Mesenchymal stem cell (in vitro differentiated cells and primary cell): Measurements from ENCODE around the gene SLC48A1.

Experiments
- DNase-seq: peaks from one replicate; pipeline ENCODE4 v3.0.0-alpha.2; 2013
- H2AFZ ChIP-seq: one replicate; pipeline ENCODE4 v1.6.1; 2013; ENCODE audit warnings: low read depth, mild to moderate bottlenecking, control low read depth, inconsistent platforms, low read length, moderate library complexity
- H2AK5ac ChIP-seq: 2 replicates; pipeline ENCODE4 v1.6.1; 2013; ENCODE audit warnings: low read length, moderate library complexity, mild to moderate bottlenecking, inconsistent platforms; ENCODE audit not compliant: severe bottlenecking
- H2BK120ac ChIP-seq: one replicate; pipeline ENCODE4 v1.6.1; 2013; ENCODE audit warnings: low read depth, mild to moderate bottlenecking, inconsistent platforms, low read length, moderate library complexity
- H2BK12ac ChIP-seq, 2 experiments: one replicate each; pipeline ENCODE4 v1.6.1; 2013; ENCODE audit warnings: inconsistent platforms in 2 of 2, low read length in 2 of 2, mild to moderate bottlenecking in 2 of 2, moderate library complexity in 2 of 2, control low read depth in 1 of 2
- H2BK15ac ChIP-seq: one replicate; pipeline ENCODE4 v1.6.1; 2013; ENCODE audit warnings: mild to moderate bottlenecking, low read depth, inconsistent platforms; ENCODE audit not compliant: poor library complexity, severe bottlenecking
- H2BK5ac ChIP-seq: 2 replicates; pipeline ENCODE4 v1.6.1; 2013; ENCODE audit warnings: low read depth, mild to moderate bottlenecking, low read length, control low read depth, inconsistent platforms; ENCODE audit not compliant: poor library complexity, severe bottlenecking
- H3K14ac ChIP-seq, 2 experiments: one replicate each; pipeline ENCODE4 v1.6.1; 2013; ENCODE audit warnings: inconsistent platforms in 2 of 2, low read length in 2 of 2, control low read depth in 1 of 2, mild to moderate bottlenecking in 1 of 2, moderate library complexity in 1 of 2
- H3K18ac ChIP-seq, 2 experiments: one replicate each; pipeline ENCODE4 v1.6.1; 2013; ENCODE audit warnings: inconsistent platforms in 2 of 2, low read length in 2 of 2, control low read depth in 1 of 2, low read depth in 1 of 2, mild to moderate bottlenecking in 1 of 2
- H3K23ac ChIP-seq, 2 experiments: one replicate each; pipeline ENCODE4 v1.6.1; 2013; ENCODE audit warnings: inconsistent platforms in 2 of 2, low read length in 2 of 2, mild to moderate bottlenecking in 2 of 2, moderate library complexity in 2 of 2, control low read depth in 1 of 2
- H3K27ac ChIP-seq: 2 replicates; pipeline ENCODE4 v1.5.1; 2013; ENCODE audit warnings: mild to moderate bottlenecking, moderate library complexity, low read length, control low read depth, inconsistent platforms; ENCODE audit not compliant: poor library complexity, severe bottlenecking
- H3K27me3 ChIP-seq, 2 experiments: 2 replicates each; pipeline versions ENCODE4 v1.6.1 to v1.7.0; 2013; ENCODE audit warnings: low read length in 2 of 2, mild to moderate bottlenecking in 2 of 2, moderate library complexity in 2 of 2, control low read depth in 1 of 2, inconsistent platforms in 1 of 2; ENCODE audit not compliant: control insufficient read depth in 1 of 2, insufficient read depth in 1 of 2
- H3K36me3 ChIP-seq, 2 experiments: 2 replicates each; pipeline versions ENCODE4 v1.6.1 to v1.7.0; 2013; ENCODE audit warnings: low read length in 2 of 2, control low read depth in 1 of 2, inconsistent platforms in 1 of 2, low read depth in 1 of 2, mild to moderate bottlenecking in 1 of 2; ENCODE audit not compliant: insufficient read depth in 2 of 2, control insufficient read depth in 1 of 2
- H3K4ac ChIP-seq, 2 experiments: one replicate each; pipeline ENCODE4 v1.6.1; 2013; ENCODE audit warnings: inconsistent platforms in 2 of 2, low read length in 2 of 2, mild to moderate bottlenecking in 2 of 2, moderate library complexity in 2 of 2, control low read depth in 1 of 2, low read depth in 1 of 2
- H3K4me1 ChIP-seq: 2 replicates; pipeline ENCODE4 v1.6.1; 2013; ENCODE audit warnings: low read depth, low read length, control low read depth; ENCODE audit not compliant: control insufficient read depth, insufficient read depth
- H3K4me2 ChIP-seq: 2 replicates; pipeline ENCODE4 v1.6.1; 2013; ENCODE audit warnings: low read length, mild to moderate bottlenecking, inconsistent platforms; ENCODE audit not compliant: poor library complexity, severe bottlenecking
- H3K4me3 ChIP-seq, 2 experiments: 2 replicates each; pipeline versions ENCODE4 v1.5.1 to v1.7.0; 2013; ENCODE audit warnings: low read length in 2 of 2, mild to moderate bottlenecking in 2 of 2, control low read depth in 1 of 2, low read depth in 1 of 2; ENCODE audit not compliant: insufficient read depth in 1 of 2
- H3K79me1 ChIP-seq: replicated peaks from 2 replicates; pipeline ENCODE4 v1.6.1; 2013; ENCODE audit warnings: mild to moderate bottlenecking, control low read depth, low read length, inconsistent platforms; ENCODE audit not compliant: poor library complexity, severe bottlenecking
- H3K9ac ChIP-seq: 2 replicates; pipeline ENCODE4 v1.7.0; 2013; ENCODE audit warnings: mild to moderate bottlenecking, low read length, moderate library complexity
- H3K9me3 ChIP-seq: 2 replicates; pipeline ENCODE4 v1.7.0; 2013; ENCODE audit warnings: mild to moderate bottlenecking, low read length; ENCODE audit not compliant: control insufficient read depth
- H4K8ac ChIP-seq: one replicate; pipeline ENCODE4 v1.6.1; 2013; ENCODE audit warnings: inconsistent platforms, mild to moderate bottlenecking, low read length, moderate library complexity
- H4K91ac ChIP-seq: one replicate; pipeline ENCODE4 v1.6.1; 2013; ENCODE audit warnings: mild to moderate bottlenecking, low read length, inconsistent platforms
- WGBS: methylation state at CpG from one replicate; pipeline ENCODE4 v1.1.7; 2013; ENCODE audit warnings: mixed read lengths; 5-methylcytosine and 5-hydroxymethylcytosine counted together

Gene SLC48A1

GRCh38 chr12:47770086-47770726 lies 2.8 kb upstream of the SLC48A1 start:
- H3K14ac ChIP-seq: no peak overlapping the region
- WGBS: 88% methylated on average over 3 of the region's 3 CpGs
- H3K79me1 ChIP-seq: peaks cover 9% of the 10 kb centered on the region
- no peaks in the 10 kb centered on the region for H3K9me3 ChIP-seq
- H3K4me3 ChIP-seq: no peak overlapping the region
- no peak overlapping the region for H2BK15ac ChIP-seq
- H3K27ac ChIP-seq: no peak overlapping the region
- no peak overlapping the region for H3K4me2 ChIP-seq
- H2BK120ac ChIP-seq: no peak overlapping the region
- no peak overlapping the region for H4K8ac ChIP-seq
- H3K4ac ChIP-seq: no peak overlapping the region
- no peak overlapping the region for H2BK12ac ChIP-seq
- no peak overlapping the region for H3K9ac ChIP-seq
- H4K91ac ChIP-seq: no peak overlapping the region
- H3K4me1 ChIP-seq: peaks cover 41% of the 10 kb centered on the region
- H3K23ac ChIP-seq: no peak overlapping the region
- no peak overlapping the region for H2AFZ ChIP-seq
- no peak overlapping the region for H2BK5ac ChIP-seq
- no peak overlapping the region for H3K18ac ChIP-seq
- peak overlapping the region; percentile 49 for H2AK5ac ChIP-seq
- no peaks in the 10 kb centered on the region for H3K27me3 ChIP-seq
- H3K36me3 ChIP-seq: no peaks in the 10 kb centered on the region
- no peak for DNase-seq

- no peak overlapping the region for H3K9ac ChIP-seq
- no peak overlapping the region for H2BK120ac ChIP-seq
- no peak overlapping the region for H4K91ac ChIP-seq
- WGBS: no CpG with 5 or more reads among the region's 6 CpGs
- H3K4me1 ChIP-seq: peaks cover 42% of the 10 kb centered on the region
- H3K18ac ChIP-seq: no peak overlapping the region
- no peak overlapping the region for H2AK5ac ChIP-seq
- H3K79me1 ChIP-seq: peaks cover 11% of the 10 kb centered on the region
- H3K27ac ChIP-seq: no peak overlapping the region
- H3K27me3 ChIP-seq: no peaks in the 10 kb centered on the region
- no peak for DNase-seq
- H2BK5ac ChIP-seq: no peak overlapping the region
- H2BK12ac ChIP-seq: no peak overlapping the region
- H3K4me2 ChIP-seq: no peak overlapping the region
- no peak overlapping the region for H3K23ac ChIP-seq
- no peaks in the 10 kb centered on the region for H3K9me3 ChIP-seq
- H4K8ac ChIP-seq: no peak overlapping the region
- no peak overlapping the region for H2AFZ ChIP-seq
- no peak overlapping the region for H3K4ac ChIP-seq
- H2BK15ac ChIP-seq: no peak overlapping the region
- no peak overlapping the region for H3K4me3 ChIP-seq
- no peak overlapping the region for H3K14ac ChIP-seq
- H3K36me3 ChIP-seq: peaks cover 0 to 3% of the 10 kb centered on the region in 2 experiments
Measured at GRCh38 chr12:47771304-47771703, 1.7 kb upstream of the SLC48A1 start.

- H3K14ac ChIP-seq: no peak overlapping the region
- no peaks in the 10 kb centered on the region for H3K27me3 ChIP-seq
- no peak overlapping the region for H3K27ac ChIP-seq
- H3K4me3 ChIP-seq: peak overlapping the region in 1 of 2 experiments; percentile 76
- H4K8ac ChIP-seq: no peak overlapping the region
- no peak overlapping the region for H2BK5ac ChIP-seq
- H2AFZ ChIP-seq: no peak overlapping the region
- H4K91ac ChIP-seq: no peak overlapping the region
- H3K4ac ChIP-seq: no peak overlapping the region
- no peak for DNase-seq
- WGBS: 90% methylated on average over 11 of the region's 13 CpGs
- no peak overlapping the region for H3K4me2 ChIP-seq
- H3K9me3 ChIP-seq: no peaks in the 10 kb centered on the region
- peak overlapping the region; percentile 74 for H2AK5ac ChIP-seq
- H3K79me1 ChIP-seq: peaks cover 14% of the 10 kb centered on the region
- H3K4me1 ChIP-seq: peaks cover 43% of the 10 kb centered on the region
- peaks cover 0 to 6% of the 10 kb centered on the region in 2 experiments for H3K36me3 ChIP-seq
- H3K18ac ChIP-seq: no peak overlapping the region
- no peak overlapping the region for H2BK15ac ChIP-seq
- no peak overlapping the region for H2BK12ac ChIP-seq
- H3K23ac ChIP-seq: no peak overlapping the region
- no peak overlapping the region for H2BK120ac ChIP-seq
- H3K9ac ChIP-seq: peak overlapping the region; percentile 90
Measured at GRCh38 chr12:47772094-47772660, 861 bp upstream of the SLC48A1 start.

GRCh38 chr12:47772738-47773061 lies 338 bp upstream of the SLC48A1 start:
- Histone ChIP-seq H2BK15ac (no peak overlapping the region), H3K4me3 (peak overlapping the region; percentile 76 to 88), H3K79me1 (peaks cover 15% of the 10 kb centered on the region)

More at GRCh38 chr12:47772738-47773061, 338 bp upstream of the SLC48A1 start:
- Histone ChIP-seq H2BK5ac (no peak overlapping the region), H4K91ac (no peak overlapping the region), H3K18ac (peak overlapping the region in 1 of 2 experiments; percentile 77), H3K4ac (no peak overlapping the region), H3K27me3 (no peaks in the 10 kb centered on the region), H3K14ac (no peak overlapping the region), H4K8ac (peak overlapping the region; percentile 35), H2AK5ac (no peak overlapping the region), H2AFZ (no peak overlapping the region), H3K27ac (peak overlapping the region; percentile 50), H2BK120ac (no peak overlapping the region), H3K4me2 (peak overlapping the region; percentile 68), H3K23ac (no peak overlapping the region), H3K9me3 (no peaks in the 10 kb centered on the region), H3K9ac (peak overlapping the region; percentile 90), H2BK12ac (no peak overlapping the region), H3K36me3 (peaks cover 0 to 9% of the 10 kb centered on the region in 2 experiments), H3K4me1 (peaks cover 46% of the 10 kb centered on the region)
- no peak for DNase-seq
- WGBS: 21% methylated on average over 13 of the region's 17 CpGs
